GM12872 (cell line): ENCODE results near the gene KIAA0753.

ENCODE experiments used
- TF ChIP-seq, protein P1 (sequence below): IDR thresholded peaks from 3 replicates; pipeline ENCODE4 v1.5.1; 2011; ENCODE audit warnings: low read depth, mild to moderate bottlenecking, low read length, moderate library complexity; ENCODE audit not compliant: insufficient read depth

Gene KIAA0753

GRCh38 chr17:6530324-6530920, 110.1 kb downstream of the KIAA0753 start:
- TF ChIP-seq, protein P1, sequence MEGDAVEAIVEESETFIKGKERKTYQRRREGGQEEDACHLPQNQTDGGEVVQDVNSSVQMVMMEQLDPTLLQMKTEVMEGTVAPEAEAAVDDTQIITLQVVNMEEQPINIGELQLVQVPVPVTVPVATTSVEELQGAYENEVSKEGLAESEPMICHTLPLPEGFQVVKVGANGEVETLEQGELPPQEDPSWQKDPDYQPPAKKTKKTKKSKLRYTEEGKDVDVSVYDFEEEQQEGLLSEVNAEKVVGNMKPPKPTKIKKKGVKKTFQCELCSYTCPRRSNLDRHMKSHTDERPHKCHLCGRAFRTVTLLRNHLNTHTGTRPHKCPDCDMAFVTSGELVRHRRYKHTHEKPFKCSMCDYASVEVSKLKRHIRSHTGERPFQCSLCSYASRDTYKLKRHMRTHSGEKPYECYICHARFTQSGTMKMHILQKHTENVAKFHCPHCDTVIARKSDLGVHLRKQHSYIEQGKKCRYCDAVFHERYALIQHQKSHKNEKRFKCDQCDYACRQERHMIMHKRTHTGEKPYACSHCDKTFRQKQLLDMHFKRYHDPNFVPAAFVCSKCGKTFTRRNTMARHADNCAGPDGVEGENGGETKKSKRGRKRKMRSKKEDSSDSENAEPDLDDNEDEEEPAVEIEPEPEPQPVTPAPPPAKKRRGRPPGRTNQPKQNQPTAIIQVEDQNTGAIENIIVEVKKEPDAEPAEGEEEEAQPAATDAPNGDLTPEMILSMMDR, result no peak

DNA sequence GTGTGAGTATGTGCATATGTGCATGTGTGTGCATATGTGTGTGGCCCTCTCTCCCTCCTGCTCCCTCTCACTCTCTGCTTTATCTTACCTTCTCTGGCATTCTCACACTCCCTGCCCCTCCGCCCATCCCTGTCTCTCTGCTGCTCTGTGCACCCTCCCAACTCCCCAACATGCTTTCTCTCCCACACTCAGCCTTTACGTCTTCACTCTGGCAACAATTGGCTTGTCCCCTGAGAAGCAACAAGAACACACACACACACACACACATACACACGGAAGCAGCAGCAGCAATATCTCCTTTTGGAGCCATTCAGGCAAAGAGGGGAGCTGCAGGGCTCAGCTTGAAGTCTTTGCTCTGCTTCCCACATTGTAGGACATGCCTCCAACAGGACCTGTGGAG, 112.0 kb downstream of the KIAA0753 start:
- TF ChIP-seq, protein P1, result no peak
